GM21381 (cell line): Measurements from ENCODE around the gene OCA2.

Source experiments
- ATAC-seq: cut with Tn5 transposase; IDR thresholded peaks from one replicate; pipeline ENCODE4 v1.9.1; 2021; ENCODE audit warnings: mild to moderate bottlenecking, moderate library complexity; ENCODE audit not compliant: unreplicated experiment

OCA2 gene

DNA sequence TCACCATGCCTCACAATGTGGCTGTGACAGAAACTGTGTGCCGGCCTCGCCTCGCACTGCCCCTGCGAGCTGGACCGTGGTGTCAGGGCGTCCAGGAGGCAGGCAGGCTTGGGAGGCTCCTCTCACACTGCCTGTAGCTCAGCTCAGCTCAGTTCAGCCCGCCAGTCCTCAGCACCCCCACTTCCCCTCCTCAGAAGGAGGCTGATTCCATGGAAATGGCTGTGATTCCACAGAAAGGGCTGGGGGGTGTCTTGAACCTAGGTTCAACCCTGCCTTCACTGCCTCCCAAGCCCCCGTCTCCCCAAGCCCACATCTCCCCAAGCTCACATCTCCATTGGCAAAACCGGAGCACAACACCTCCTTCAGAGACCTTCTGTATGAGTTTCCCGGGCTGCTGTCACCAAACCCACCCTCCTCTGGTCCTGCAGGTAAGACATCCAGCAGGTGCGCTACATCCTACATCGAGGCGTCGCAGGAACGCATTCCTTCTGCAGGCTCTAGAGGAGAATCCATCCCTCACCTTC is 94.0 kb downstream of the OCA2 start:
- no peak for ATAC-seq

DNA sequence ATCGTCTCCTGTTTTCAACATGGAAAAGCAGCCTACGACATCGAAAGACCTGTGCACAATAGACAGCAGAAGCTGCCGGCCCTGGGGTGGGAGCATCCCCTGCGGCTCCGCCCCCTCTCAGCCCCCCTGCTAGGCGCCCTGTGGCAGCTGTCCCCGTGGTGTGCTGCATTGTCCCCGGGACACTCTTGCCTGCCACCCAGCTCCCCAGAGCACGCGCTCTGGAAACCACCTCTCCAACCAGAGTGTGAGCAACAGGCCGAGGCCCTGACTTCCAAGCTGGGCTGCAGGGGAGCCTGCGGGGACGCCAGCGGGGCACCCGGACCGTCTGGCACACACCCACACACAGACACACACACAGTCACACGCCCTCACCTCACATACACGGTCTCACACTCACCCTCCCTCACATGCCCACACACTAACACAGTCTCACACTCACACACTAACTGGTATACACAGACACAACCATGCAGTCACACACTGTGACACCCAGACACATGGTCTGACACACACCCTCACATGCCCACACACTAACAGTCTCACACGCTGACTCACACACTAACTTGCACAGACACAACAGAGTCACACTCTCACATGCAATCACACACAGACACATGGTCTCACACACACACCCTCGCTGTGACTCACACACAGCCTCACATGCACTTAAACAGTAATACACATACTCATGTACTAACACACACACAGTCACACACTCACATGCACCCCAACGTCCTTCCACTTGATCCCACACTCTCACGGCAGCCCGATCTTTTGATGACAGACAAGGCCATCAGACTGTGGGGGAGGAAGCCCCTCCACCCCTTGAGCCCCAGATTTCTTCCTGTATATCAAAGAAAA is 94.7 kb downstream of the OCA2 start:
- no peak for ATAC-seq

DNA sequence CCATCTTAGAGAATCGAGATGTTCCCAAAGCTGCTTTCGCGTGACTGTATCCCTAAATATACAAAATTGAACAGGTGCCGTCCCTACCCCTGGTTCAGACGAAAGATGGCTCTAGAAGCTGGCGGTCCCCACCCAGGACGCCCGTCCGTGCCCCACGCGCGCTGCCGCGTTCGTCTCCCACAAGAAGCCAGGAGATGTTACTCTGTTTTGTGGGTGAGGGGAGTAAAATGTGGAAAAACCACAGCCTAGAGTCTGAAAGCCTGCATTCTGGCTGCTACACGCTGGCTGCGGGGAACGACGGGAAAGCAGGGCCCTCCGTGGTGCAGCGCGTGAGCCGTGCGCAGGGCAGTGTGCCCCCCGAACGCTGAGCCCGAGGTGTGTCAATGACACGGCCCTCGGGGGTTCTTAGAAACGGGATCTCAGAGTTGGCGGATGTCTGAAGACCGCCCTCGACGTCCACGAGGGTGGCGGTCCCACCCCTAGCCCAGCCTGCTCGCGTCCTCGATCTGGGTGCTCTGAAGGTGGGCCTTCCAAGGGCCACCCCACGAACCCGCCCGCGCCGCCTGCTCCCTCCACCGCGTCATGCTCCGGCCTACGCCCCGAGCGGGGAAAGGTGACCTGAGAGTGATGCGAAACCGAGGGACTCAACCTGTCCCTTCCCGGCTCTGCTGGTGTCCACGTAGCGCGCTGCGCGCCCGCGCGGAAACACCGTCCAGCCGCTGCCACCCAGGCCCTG is 95.6 kb downstream of the OCA2 start:
- no peak for ATAC-seq

DNA sequence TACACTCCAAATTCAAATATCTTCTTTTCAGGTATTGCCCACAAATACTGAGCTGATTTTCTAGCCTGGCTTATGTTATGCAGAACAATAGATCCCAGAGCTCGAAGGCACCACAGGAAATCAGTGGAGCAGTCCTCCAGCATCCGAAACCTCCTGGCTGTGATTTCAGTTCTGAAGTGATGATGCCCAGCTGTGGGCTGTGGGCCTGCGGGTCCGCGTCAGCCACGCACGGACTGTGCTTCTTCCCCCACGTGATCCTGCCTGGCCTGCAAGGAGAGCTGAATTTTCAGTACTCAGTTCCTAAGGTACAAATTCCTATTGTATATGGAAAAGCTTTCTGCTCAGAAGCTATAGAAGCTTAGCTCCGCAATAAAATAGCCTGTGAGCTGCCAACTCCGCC is 96.2 kb downstream of the OCA2 start:
- no peak for ATAC-seq

DNA sequence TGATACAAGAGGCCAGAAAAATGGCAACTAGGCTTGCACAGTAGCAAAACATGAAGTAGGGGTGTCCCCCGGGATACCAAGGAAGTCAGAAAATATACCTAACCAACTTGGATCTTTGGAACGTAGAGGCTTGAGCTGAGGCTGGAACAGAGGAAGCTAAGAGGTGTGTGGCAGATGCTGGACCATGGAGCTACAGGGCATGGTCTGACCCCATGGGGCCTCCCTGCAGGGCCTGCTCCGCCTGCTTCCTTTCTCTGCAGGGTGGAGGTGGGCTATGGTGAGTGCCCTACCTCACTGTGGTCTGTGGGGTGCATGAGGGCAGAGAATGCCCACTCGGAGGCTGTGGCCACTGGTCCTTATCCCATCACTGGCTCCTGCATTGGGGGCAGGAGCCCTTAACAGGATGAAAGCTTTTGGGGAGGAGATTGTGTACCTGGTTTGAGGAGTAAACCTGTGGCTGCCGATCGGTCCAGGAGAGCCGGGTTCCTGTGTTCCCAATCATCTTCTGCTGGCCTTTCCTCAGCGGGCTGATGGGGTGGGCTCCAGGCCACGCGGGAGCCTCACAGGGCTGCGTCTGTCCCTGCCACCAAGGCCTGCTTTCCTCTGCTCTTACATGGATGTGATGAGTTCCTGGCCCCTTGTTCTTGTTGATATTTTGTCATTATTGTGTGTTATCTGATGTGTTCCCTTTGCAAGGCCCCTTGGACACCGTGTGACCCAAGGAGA is 96.8 kb downstream of the OCA2 start:
- no peak for ATAC-seq

DNA sequence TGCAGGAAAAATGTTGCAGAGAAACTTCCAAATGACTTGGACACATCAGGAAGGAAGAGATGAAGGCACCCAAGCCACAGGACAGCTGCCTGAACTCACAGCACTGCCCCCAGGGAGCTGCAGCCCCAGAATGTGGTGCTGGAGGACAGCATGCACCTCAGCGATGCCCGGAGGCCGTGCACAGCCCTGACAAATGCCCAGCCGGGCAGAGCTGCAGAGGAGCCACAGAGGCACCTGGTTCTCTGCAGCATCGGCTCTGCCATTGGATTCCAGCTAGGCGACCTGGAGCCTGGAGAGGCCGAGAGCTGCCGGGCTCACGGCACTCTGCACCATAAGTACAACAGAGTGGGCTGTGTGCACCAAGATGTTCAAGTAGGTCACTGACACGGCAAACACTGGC is 97.5 kb downstream of the OCA2 start:
- ATAC-seq, result no peak

DNA sequence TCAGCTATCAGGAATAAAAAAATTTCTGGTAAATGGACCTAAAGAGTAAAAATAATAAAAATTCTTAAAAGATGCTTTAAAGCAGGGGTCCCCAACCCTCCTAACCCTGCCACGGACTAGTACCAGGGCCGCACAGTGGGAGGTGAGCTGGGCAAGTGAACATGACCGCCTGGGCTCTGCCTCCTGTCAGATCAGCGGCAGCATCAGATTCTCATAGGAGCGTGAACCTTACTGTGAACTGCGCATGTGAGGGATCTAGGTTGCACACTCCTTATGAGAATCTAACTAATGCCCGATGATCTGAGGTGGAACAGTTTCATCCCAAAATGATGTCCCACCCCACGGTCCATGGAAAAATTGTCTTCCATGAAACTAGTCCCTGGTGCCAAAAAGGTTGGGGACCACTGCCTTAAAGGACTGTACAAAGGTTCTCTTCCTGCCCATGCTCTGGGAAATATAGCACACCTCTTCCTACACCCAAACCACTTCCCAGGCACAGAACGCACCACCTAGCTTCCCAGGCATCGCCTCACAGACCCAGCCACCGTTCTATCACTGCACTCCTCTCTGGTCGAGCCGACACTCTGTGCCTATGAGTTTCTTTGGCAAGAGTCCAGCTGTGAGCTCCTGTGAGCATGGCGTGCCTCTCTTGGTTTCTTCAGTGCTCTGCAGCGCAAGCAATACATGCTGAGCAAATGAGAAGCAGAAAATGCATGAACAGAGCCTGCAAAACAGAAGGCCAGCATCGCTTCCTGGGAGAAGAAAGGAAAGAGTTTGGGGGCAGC is 104.9 kb downstream of the OCA2 start:
- ATAC-seq, result no peak

DNA sequence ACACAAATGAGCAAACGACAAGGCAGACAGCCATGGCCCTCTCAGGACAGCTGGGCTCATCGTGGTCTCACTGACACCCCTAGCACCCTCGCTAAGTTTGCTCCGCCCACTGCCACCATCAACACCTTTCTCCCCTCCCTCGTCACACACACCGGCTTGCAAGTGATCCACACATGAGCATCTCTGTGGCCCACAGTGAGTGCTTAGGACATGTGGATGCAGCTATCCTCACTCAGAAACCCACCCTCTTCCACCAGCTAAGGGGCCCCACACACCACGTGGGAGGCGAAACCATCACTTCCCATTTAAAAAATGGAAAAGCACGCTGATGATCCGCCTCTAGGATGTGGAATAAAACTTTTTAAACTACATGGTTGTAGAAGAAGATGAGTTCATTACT is 105.6 kb downstream of the OCA2 start:
- no peak for ATAC-seq

DNA sequence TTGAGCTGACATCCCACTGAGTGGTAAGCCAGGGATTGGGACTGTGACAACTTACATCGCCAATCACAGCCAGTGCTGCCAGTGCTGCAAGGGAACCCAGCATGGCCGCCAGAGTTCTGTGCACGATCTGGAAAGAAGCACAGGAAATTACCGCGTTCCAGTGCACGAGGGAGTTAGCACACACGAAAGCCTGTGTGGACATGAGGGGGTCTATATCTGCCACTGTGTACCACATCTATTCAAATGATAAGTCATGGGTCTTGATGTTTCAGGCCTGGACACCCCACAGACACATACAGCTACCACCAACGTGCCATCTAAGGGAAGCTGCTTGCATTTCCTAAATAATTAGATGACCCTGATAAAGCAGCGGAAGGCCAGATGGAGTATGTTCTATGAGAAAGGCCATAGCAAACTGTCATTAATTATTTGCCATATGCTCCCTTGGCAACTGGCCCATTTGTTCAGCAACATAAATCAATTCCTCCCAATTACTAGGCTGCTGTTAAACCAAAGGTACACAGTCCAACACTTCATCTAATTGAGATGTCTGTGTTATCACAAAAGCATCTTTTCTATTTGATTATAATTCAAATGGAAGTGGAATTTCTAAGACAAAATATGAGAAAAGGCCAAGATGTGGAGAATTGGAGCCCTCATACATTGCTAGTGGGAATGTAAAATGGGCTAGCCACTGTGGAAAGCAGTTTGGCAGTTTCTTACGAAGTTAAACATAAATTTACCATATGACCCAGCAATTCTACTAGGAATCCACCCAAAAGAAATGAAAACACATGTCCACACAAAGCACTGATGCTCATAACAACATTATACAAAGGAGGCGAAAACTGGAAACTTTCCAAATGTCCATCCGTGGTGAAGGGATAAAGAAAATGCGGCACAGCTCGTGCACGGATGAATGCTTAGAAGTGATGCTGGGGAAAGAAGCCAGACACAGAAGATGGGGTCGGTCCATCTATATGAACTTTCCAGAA is 108.3 kb downstream of the OCA2 start:
- no peak for ATAC-seq

DNA sequence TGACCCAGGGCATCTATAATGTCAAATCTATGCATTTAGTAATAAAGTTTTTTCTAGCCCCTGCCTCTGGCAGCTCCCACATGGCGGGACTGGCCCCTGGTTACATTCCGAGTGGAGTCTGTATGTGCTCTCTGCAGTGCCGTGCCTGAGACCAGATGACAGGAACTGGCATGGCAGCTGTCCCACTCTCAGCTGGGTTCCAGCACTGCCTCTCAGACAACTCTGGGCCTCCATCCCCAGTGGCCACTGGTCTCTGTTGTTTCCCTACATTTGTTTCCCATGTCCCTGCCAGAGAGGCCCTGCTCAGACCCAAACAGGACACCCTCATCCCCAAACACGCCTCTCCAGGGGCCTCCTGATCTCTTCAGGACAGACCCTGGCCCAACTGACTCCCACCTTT is 109.3 kb downstream of the OCA2 start:
- ATAC-seq, result no peak

DNA sequence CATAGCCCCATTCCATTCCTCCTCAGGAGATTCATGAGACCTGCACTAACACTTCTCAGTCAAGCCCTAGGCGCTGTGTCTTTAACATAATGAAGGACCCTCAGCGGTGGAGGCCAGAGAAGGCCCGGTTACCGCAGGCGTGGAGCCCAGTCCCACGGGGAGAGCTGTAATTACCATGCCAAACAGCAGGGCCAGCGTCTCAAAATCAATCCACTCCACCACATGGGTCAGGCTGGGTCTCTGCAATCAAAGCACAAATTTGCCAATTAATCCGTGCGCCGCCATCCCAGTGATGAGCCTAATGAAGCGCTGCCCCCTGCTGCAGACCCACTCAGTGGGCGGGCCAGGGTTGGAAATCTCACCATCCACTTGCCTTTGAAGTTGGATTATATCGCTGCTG is 109.7 kb downstream of the OCA2 start:
- ATAC-seq, result no peak

DNA sequence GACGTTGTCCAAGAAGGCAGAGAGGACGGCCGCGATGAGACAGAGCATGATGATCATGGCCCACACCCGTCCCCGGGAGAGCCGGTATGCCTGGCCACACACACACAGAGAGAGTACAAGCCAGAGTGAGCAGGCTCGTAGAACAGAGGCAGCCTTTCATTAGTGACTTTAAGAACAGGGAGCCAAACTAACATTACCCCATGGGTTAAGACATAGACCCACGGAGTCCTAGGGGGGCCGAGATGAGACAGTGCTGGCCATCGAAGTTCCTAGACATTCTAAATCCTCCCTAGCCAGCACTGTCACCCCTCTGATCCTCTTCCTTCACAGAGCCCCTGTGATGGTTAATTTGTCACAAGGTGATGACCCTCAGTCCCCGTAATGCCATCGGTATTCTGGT is 114.0 kb downstream of the OCA2 start:
- no peak for ATAC-seq

DNA sequence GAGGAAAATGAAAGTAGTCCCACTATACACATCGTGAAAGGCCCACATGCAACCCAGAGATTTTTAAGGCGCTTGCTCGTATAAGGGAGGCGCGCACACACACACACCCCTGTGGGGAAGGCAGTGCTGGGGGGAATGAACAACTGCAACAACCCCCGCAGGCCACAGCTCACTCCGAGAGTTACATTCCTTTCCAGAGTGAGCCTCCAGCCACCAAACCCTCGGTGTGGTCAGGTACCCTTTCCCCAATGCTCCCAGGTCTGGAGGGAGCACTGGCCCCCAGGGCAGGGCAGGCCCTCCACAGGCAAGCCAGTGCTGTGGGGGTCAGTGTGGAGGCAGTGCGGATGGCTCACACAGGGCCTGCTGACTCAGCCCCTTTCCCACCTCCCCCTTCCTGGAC is 115.6 kb downstream of the OCA2 start:
- ATAC-seq, result no peak

DNA sequence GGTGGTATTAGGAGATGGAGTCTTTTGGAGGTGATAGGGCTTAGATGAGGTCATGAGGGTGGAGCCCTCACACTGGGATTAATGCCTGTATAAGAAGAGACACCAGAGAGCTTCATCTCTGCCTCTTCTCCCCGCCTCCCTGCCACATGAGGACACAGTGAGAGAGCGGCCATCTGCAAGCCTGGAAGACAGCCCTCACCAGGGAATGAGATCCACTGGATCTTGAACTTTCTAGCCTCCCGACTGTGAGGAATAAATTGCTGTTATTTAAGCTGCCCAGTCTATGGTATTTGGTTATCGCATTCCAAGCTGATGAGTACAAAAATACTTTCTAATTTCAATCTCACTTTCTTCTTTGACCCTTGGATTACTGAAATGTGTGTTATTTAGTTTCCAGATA is 121.4 kb downstream of the OCA2 start:
- no peak for ATAC-seq

DNA sequence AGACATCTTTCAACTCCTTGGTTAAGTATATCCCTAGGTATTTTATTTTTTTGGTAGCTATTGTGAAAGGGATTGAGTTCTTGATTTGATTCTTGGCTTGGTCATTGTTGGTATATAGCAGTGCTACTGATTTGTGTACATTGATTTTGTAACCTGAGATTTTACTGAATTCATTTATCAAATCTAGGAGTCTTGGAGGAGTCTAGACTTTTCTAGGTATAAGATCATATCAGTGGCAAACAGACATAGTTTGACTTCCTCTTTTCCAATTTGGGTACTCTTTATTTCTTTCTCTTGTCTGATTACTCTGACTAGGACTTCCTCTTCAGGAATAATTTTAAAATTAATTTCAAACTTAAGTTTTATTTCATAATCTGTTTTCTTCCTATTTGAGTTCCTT is 125.2 kb downstream of the OCA2 start:
- no peak for ATAC-seq

DNA sequence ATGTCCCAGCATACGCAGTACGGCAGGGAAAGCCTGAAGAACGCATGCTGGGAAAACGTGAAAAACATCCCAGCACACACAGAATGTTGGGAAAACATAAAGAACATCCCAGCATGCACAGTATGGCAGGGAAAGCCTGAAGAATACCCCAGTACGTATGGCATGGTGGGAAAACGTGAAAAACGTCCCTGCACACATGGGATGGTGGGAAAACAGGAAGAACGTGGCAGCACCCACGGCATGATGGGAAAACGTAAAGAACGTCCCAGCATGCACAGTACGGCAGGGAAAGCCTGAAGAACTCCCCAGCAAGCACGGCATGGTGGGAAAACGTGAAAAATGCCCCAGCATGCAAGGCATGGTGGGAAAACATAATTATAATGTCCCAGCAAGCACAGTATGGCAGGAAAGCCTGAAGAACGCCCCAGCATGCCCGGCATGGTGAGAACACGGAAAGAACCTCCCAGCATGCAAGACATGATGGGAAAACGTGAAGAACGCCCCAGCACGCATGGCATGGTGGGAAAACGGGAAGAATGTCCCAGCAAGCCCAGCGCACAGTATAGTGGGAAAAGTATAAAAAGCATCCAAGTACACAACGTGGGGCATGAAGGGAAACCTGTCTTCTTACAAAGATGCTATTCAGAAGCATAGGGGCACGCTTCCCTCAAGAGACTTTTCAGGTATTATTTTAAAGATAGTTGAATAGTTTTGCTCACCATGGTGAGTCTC is 128.3 kb downstream of the OCA2 start:
- ATAC-seq, result no peak

DNA sequence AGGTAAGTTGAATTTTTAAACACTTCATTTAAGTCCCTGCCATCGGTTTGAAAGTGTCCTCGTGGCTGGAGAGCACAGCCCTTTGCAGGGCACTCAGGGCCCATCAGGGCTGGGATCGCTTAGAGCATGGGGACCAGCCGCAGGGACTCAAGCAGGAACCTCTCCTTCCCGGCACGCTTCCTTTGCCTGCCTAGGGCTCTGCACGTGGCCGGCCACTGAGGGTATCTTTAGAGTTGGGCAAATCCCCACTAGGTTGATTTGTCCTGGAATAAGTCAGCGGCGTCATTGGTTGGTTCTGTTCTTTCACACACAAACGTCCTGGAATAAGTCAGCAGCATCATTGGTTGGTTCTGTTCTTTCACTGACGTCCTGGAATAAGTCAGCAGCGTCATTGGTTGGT is 131.6 kb downstream of the OCA2 start:
- no peak for ATAC-seq

DNA sequence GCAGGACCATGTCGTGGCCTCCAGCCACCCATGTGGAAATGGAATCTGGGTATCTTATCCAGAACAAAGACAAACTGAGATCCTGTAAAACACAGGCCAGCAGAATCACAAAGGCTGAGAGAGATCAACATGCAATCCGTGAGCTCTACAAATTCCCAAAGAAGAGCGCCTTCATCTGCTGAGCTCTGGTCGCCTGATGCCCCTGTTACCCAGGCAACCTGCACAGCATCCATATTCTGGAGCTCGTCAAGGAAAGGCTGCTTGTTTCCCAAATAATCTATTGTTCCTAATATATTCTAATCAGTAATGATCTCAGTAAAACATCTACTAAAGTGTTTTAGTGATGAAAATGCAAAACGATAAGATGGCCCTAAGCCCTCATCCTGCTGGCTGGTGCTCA is 133.6 kb downstream of the OCA2 start:
- no peak for ATAC-seq

DNA sequence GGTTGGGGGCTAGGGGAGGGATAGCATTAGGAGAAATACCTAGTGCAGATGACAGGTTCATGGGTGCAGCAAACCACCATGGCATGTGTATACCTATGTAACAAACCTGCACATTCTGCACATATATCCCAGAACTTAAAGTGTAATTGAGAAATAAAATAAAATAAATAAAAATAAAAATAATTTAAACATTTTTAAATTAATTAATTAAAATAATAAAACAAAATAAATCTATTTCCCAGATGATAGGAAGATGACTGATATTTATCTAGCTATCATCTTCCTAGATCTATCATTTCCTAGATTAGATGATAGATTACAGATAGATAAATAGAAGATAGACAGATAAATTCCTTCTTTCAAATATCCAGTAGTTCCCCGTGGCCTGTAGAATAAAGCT is 137.3 kb downstream of the OCA2 start:
- no peak for ATAC-seq
